NCI-H1417 treated with DMSO at 0.1 percent for 48 hours (cell line): ENCODE results near the gene POU5F1.

Source experiments
- DNase-seq: peaks from one replicate; lab custom pipeline; 2025; lab: John Stamatoyannopoulos, UW

The POU5F1 gene

GRCh38 chr6:31114541-31114878 is 56.0 kb downstream of the POU5F1 start, which contains the start of gene PSORS1C1:
PSORS1C1 (plus strand) TSS chr6:31114800; CDS start chr6:31129633, 14,833 bp downstream.
- DNase-seq: no peak
